ENCODE results near the gene CLHC1. TPM values are rescaled to one million over a fixed set of nuclear protein-coding genes. Genes with fewer than 3 reads are reported as not detected.
"Not testable (repeated sequence)": the region's sequence is repeated elsewhere in the genome, so short reads cannot be mapped to it uniquely, and the experiment has no call there.

Gene CLHC1
- total RNA-seq, 1 donor from 2014 or later, result 6.8 TPM

- FAIRE-seq, result no peak
- H3K27me3 ChIP-seq (ENCODE audit: control insufficient read depth, insufficient read depth, low read length), result no peaks in the 10 kb centered on the region
- H3K4me3 ChIP-seq (ENCODE audit: low read depth, low read length), result no peak overlapping the region
- no peaks in the 10 kb centered on the region for H3K36me3 ChIP-seq (ENCODE audit: control insufficient read depth, insufficient read depth, low read length)
- TF ChIP-seq CTCF (IDR thresholded peaks at IDR 0.05; ENCODE audit: insufficient read depth, low read length, severe bottlenecking), result no peak
- no peak for DNase-seq (ENCODE audit: low read depth)
Observed at GRCh38 chr2:55147531-55147930, 84.6 kb downstream of the CLHC1 start.

GRCh38 chr2:55147041-55147440 lies 85.1 kb downstream of the CLHC1 start:
- no peak for DNase-seq (ENCODE audit: low read depth)
- no peak for TF ChIP-seq CTCF (IDR thresholded peaks at IDR 0.05; ENCODE audit: insufficient read depth, low read length, severe bottlenecking)
- Histone ChIP-seq H3K36me3 (ENCODE audit: control insufficient read depth, insufficient read depth, low read length) (no peaks in the 10 kb centered on the region), H3K4me3 (ENCODE audit: low read depth, low read length) (no peak overlapping the region), H3K27me3 (ENCODE audit: control insufficient read depth, insufficient read depth, low read length) (no peaks in the 10 kb centered on the region)
- FAIRE-seq, result no peak

GRCh38 chr2:55146263-55146662 lies 85.8 kb downstream of the CLHC1 start:
- no peak for FAIRE-seq
- Histone ChIP-seq H3K27me3 (ENCODE audit: control insufficient read depth, insufficient read depth, low read length) (no peaks in the 10 kb centered on the region), H3K4me3 (ENCODE audit: low read depth, low read length) (no peak overlapping the region), H3K36me3 (ENCODE audit: control insufficient read depth, insufficient read depth, low read length) (no peaks in the 10 kb centered on the region)
- DNase-seq (ENCODE audit: low read depth), result peak; percentile 49
- TF ChIP-seq CTCF (IDR thresholded peaks at IDR 0.05; ENCODE audit: insufficient read depth, low read length, severe bottlenecking), result no peak

- DNase-seq (ENCODE audit: low read depth) (no peak), FAIRE-seq (no peak)
- Histone ChIP-seq H3K27me3 (ENCODE audit: control insufficient read depth, insufficient read depth, low read length) (no peaks in the 10 kb centered on the region), H3K4me3 (ENCODE audit: low read depth, low read length) (no peak overlapping the region), H3K36me3 (ENCODE audit: control insufficient read depth, insufficient read depth, low read length) (no peaks in the 10 kb centered on the region)
- no peak for TF ChIP-seq CTCF (IDR thresholded peaks at IDR 0.05; ENCODE audit: insufficient read depth, low read length, severe bottlenecking)
Observed at GRCh38 chr2:55144922-55145820, 86.9 kb downstream of the CLHC1 start.

- DNase-seq (ENCODE audit: low read depth); H3K4me3 ChIP-seq (ENCODE audit: low read depth, low read length); FAIRE-seq; H3K36me3 ChIP-seq (ENCODE audit: control insufficient read depth, insufficient read depth, low read length); H3K27me3 ChIP-seq (ENCODE audit: control insufficient read depth, insufficient read depth, low read length): not testable (repeated sequence)
Observed at GRCh38 chr2:55143706-55144105, 88.4 kb downstream of the CLHC1 start.

- no peaks in the 10 kb centered on the region for H3K36me3 ChIP-seq (ENCODE audit: control insufficient read depth, insufficient read depth, low read length)
- H3K27me3 ChIP-seq (ENCODE audit: control insufficient read depth, insufficient read depth, low read length), result no peaks in the 10 kb centered on the region
- FAIRE-seq, result no peak
- H3K4me3 ChIP-seq (ENCODE audit: low read depth, low read length), result no peak overlapping the region
- no peak for DNase-seq (ENCODE audit: low read depth)
- TF ChIP-seq CTCF (IDR thresholded peaks at IDR 0.05; ENCODE audit: insufficient read depth, low read length, severe bottlenecking), result no peak
Observed at GRCh38 chr2:55142518-55142917, 89.6 kb downstream of the CLHC1 start.
